Transverse colon (tissue), 4 donors: ENCODE results near the gene TDP2. TPM values are rescaled to one million over a fixed set of nuclear protein-coding genes. Genes with fewer than 3 reads are reported as not detected.

Experiments used
- DNase-seq: peaks from one replicate; pipeline ENCODE4 v3.0.0-alpha.2; 2019
- H3K27ac ChIP-seq, 4 donors: fragments of 200-600 bp; sonication (generic); 2 replicates each; pipeline ENCODE4 v1.5.1; 2016 to 2018; ENCODE audit warnings: inconsistent platforms in 4 of 4
- H3K27me3 ChIP-seq: fragments of 200-600 bp; sonication (generic); 2 replicates; pipeline ENCODE4 v1.5.1; 2017; ENCODE audit warnings: inconsistent platforms
- H3K36me3 ChIP-seq, 4 donors: fragments of 200-600 bp; sonication (generic); 2 replicates each; pipeline ENCODE4 v1.5.1; 2017 to 2019; ENCODE audit warnings: inconsistent platforms in 4 of 4
- H3K4me1 ChIP-seq, 4 donors: fragments of 200-600 bp; sonication (generic); 2 replicates each; pipeline ENCODE4 v1.5.1; 2017 to 2020; ENCODE audit warnings: inconsistent platforms in 4 of 4
- H3K4me3 ChIP-seq, 4 donors: fragments of 200-600 bp; sonication (generic); 1 replicate in 1 of 4; 2 replicates in 3 of 4; pipeline versions ENCODE4 v1.5.1 to v1.6.1; 2017 to 2019; ENCODE audit warnings: inconsistent platforms in 4 of 4
- H3K9me3 ChIP-seq, 2 donors: fragments of 200-600 bp; sonication (generic); 2 replicates each; pipeline ENCODE4 v1.5.1; 2017 to 2019; ENCODE audit warnings: inconsistent platforms in 2 of 2
- CTCF ChIP-seq, 5 experiments: fragments of 200-600 bp in 3 of 5; fragments of 450-650 bp in 2 of 5; sonication (generic) in 3 of 5; IDR thresholded peaks; 1 replicate in 2 of 5; 2 replicates in 3 of 5; pipeline ENCODE4 v1.5.1; 2016 to 2017; ENCODE audit warnings: antibody characterized with exemption in 5 of 5, inconsistent platforms in 3 of 5, mild to moderate bottlenecking in 2 of 5, moderate library complexity in 1 of 5
- EP300 ChIP-seq: sonication (generic); formaldehyde crosslinking; IDR thresholded peaks from one replicate; pipeline ENCODE4 v1.6.1; 2017; ENCODE audit warnings: antibody characterized with exemption, low read depth
- POLR2A ChIP-seq: fragments of 450-650 bp; IDR thresholded peaks from one replicate; pipeline ENCODE4 v1.6.1; 2016; ENCODE audit warnings: antibody characterized with exemption, mild to moderate bottlenecking, moderate library complexity
- POLR2AphosphoS5 ChIP-seq, 3 donors: sonication (generic); formaldehyde crosslinking; IDR thresholded peaks; one replicate each; pipeline ENCODE4 v1.6.1; 2016; ENCODE audit warnings: antibody characterized with exemption in 3 of 3
- WGBS, 2 donors: methylation state at CpG; one replicate each; pipeline ENCODE4 v1.1.5; 2018; ENCODE audit warnings: low coverage in 1 of 2; 5-methylcytosine and 5-hydroxymethylcytosine counted together
- in situ Hi-C, 4 donors: fragments of 200-750 bp; cut with MboI; loops; one replicate each; pipeline versions ENCODE4 v1.15.0 to v1.15.1; 2017; ENCODE audit warnings: low sequenced_read_pairs in 3 of 4, low pct_ligation_motif_present in 1 of 4, low pct_unique_long_range_greater_than_20kb in 1 of 4
- intact Hi-C: fragments of 100-400 bp; cut with DNase I; formaldehyde crosslinking; loops from one replicate; pipeline ENCODE4 v1.15.1; 2023; ENCODE audit warnings: low total_unique reads
- total RNA-seq, 4 donors: library from RNA; depleted of rRNA; stranded (reverse); fragments of >200 nt; gene quantifications; one replicate each; pipeline ENCODE4 v1.1.0, GENCODE V29; 2016

TDP2 gene
- 100 to 1,000 TPM in 3 of 4 donors, 10 to 100 TPM in 1; 48.4 to 292 (median 151) TPM for total RNA-seq

- peak; percentile 96 for DNase-seq
- H3K4me1 ChIP-seq: peaks cover 7 to 52% (median 32%) of the 10 kb centered on the region in 4 donors
- H3K36me3 ChIP-seq: no peaks in the 10 kb centered on the region
- in situ Hi-C loops: no loop called here
- TF ChIP-seq CTCF (IDR thresholded peaks at IDR 0.05): peak; percentile 50 to 84 (median 57)
- TF ChIP-seq POLR2A: peak; percentile 94
- TF ChIP-seq POLR2AphosphoS5 (IDR thresholded peaks at IDR 0.05): peak; percentile 80 to 91 (median 90)
- TF ChIP-seq EP300: no peak
- H3K27me3 ChIP-seq: no peaks in the 10 kb centered on the region
- peak within 1 kb of the TSS; percentile 50 to 89 (median 70) for H3K4me3 ChIP-seq
- whole genome bisulfite sequencing, 2 donors: 1% methylated on average over 44 of the region's 62 CpGs; no CpG with 5 or more reads in 1 of the 2 donors
- intact Hi-C loops: no loop called here
- peak within 1 kb of the TSS; percentile 92 to 97 (median 94) for H3K27ac ChIP-seq
- peaks cover 5 to 8% of the 10 kb centered on the region in 2 donors for H3K9me3 ChIP-seq
Observed at GRCh38 chr6:24666641-24667377, at the start of gene TDP2, which contains the start of gene ACOT13. Gene TDP2, minus strand, starts transcription at chr6:24666899. Its CDS starts 37 bp downstream, at chr6:24666862. Gene ACOT13, plus strand, starts transcription at chr6:24667077. Its CDS starts 187 bp downstream, at chr6:24667264.

GRCh38 chr6:24710519-24711303, 44.0 kb upstream of the TDP2 start:
- Histone ChIP-seq H3K36me3 (peaks cover 0 to 90% (median 43%) of the 10 kb centered on the region in 4 donors), H3K4me3 (no peak overlapping the region), H3K9me3 (no peaks in the 10 kb centered on the region), H3K27me3 (no peaks in the 10 kb centered on the region), H3K27ac (no peak overlapping the region), H3K4me1 (peaks cover 15 to 42% (median 22%) of the 10 kb centered on the region in 4 donors)
- TF ChIP-seq CTCF (IDR thresholded peaks at IDR 0.05): no peak
- no peak for TF ChIP-seq POLR2A
- no peak for TF ChIP-seq EP300
- no peak for TF ChIP-seq POLR2AphosphoS5 (IDR thresholded peaks at IDR 0.05)
- in situ Hi-C loops (no loop called here), intact Hi-C loops (no loop called here)
- 89% methylated on average over 7 to 10 of the region's 10 CpGs for WGBS, 2 donors
- DNase-seq: no peak

- in situ Hi-C loops: loop anchor here in 1 of 4 donors (10.0 kb wide), 1 partner anchor 66 kb away; the partner anchor contains the start of gene GMNN
- peaks cover 0 to 93% (median 43%) of the 10 kb centered on the region in 4 donors for H3K36me3 ChIP-seq
- intact Hi-C loops: no loop called here
Observed at GRCh38 chr6:24709014-24709711, 42.5 kb upstream of the TDP2 start.

More at GRCh38 chr6:24709014-24709711, 42.5 kb upstream of the TDP2 start:
- Histone ChIP-seq H3K9me3 (no peaks in the 10 kb centered on the region), H3K4me1 (peaks cover 3 to 30% (median 9%) of the 10 kb centered on the region in 4 donors), H3K4me3 (no peak overlapping the region), H3K27ac (no peak overlapping the region), H3K27me3 (no peaks in the 10 kb centered on the region)
- no peak for TF ChIP-seq EP300
- TF ChIP-seq POLR2AphosphoS5 (IDR thresholded peaks at IDR 0.05): no peak
- TF ChIP-seq CTCF (IDR thresholded peaks at IDR 0.05): no peak
- TF ChIP-seq POLR2A: no peak
- no peak for DNase-seq
- WGBS, 2 donors: 75 to 97% methylated on average over 4 of the region's 4 CpGs
